GM12878 (cell line): Measurements from ENCODE around the gene TCERG1L. TPM values are rescaled to one million over a fixed set of nuclear protein-coding genes. Genes with fewer than 3 reads are reported as not detected.

Source experiments
- ATAC-seq: fragments of 200-7000 bp; cut with Tn5 transposase; 3 replicates; pipeline ENCODE4 v1.9.1; 2020; ENCODE audit warnings: mild to moderate bottlenecking, moderate library complexity
- BruUV-seq: library from RNA; stranded (reverse); fragments of 400-500 nt; replicated peaks from 2 replicates; lab custom pipeline; 2021; lab: Mats Ljungman, UMichigan
- CTCF ChIA-PET: fragments of 300-600 bp; sonication (Branson Sonifier 250); formaldehyde crosslinking; extraction: SDS; loops from one replicate; lab custom pipeline; 2021; ENCODE audit warnings: inconsistent platforms; lab: Yijun Ruan, JAX
- POLR2A ChIA-PET: fragments of 350-600 bp; formaldehyde crosslinking; extraction: SDS; loops from one replicate; lab custom pipeline; 2021; ENCODE audit warnings: inconsistent platforms; lab: Charles Lee
- RAD21 ChIA-PET: fragments of 300-600 bp; sonication (Branson Sonifier 250); formaldehyde crosslinking; loops from one replicate; lab custom pipeline; 2023; ENCODE audit warnings: antibody characterized with exemption; ENCODE audit not compliant: unreplicated experiment; lab: Charles Lee
- SMC1A ChIA-PET: fragments of 300-600 bp; sonication (Branson Sonifier 250); formaldehyde crosslinking; loops from one replicate; lab custom pipeline; 2023; ENCODE audit not compliant: unreplicated experiment, uncharacterized antibody; lab: Charles Lee
- DNase-seq: peaks from one replicate; pipeline ENCODE4 v3.0.0-alpha.2; 2011; ENCODE audit warnings: low read depth, low spot score
- FAIRE-seq: peaks from 3 replicates; lab custom pipeline; 2011; peaks lifted over from hg19 to GRCh38; lab: Jason Lieb, UNC
- H2AFZ ChIP-seq: 2 replicates; pipeline ENCODE4 v1.6.0; 2011; ENCODE audit warnings: low read depth, low read length, control low read depth; ENCODE audit not compliant: control insufficient read depth
- H3K27ac ChIP-seq: 2 replicates; pipeline ENCODE4 v1.5.1; 2011; ENCODE audit warnings: control low read depth; ENCODE audit not compliant: control insufficient read depth, insufficient read depth
- H3K27me3 ChIP-seq, 2 experiments: replicated peaks in 1 of 2; 2 replicates each; pipeline versions ENCODE4 v1.6.0 to v1.6.1; 2011; ENCODE audit warnings: low read length in 1 of 2; ENCODE audit not compliant: control insufficient read depth in 2 of 2, insufficient read depth in 2 of 2
- H3K36me3 ChIP-seq, 2 experiments: 2 replicates each; pipeline ENCODE4 v1.5.1; 2011; ENCODE audit warnings: low read length in 1 of 2; ENCODE audit not compliant: control insufficient read depth in 2 of 2, insufficient read depth in 2 of 2
- H3K4me1 ChIP-seq: 2 replicates; pipeline ENCODE4 v1.6.1; 2011; ENCODE audit warnings: mild to moderate bottlenecking, low read length, moderate library complexity, mixed read lengths; ENCODE audit not compliant: control insufficient read depth, insufficient read depth
- H3K4me2 ChIP-seq: 2 replicates; pipeline ENCODE4 v1.6.0; 2011; ENCODE audit warnings: control low read depth; ENCODE audit not compliant: control insufficient read depth, insufficient read depth
- H3K4me3 ChIP-seq: fragments of 200-600 bp; sonication (generic); 2 replicates; pipeline ENCODE4 v1.5.1; 2016
- H3K79me2 ChIP-seq: 2 replicates; pipeline ENCODE4 v1.6.0; 2011; ENCODE audit warnings: low read length; ENCODE audit not compliant: control insufficient read depth, insufficient read depth
- H3K9ac ChIP-seq: 2 replicates; pipeline ENCODE4 v1.8.0; 2011; ENCODE audit warnings: low read length, control low read depth, mixed read lengths; ENCODE audit not compliant: control insufficient read depth, insufficient read depth
- H3K9me3 ChIP-seq: replicated peaks from 3 replicates; pipeline ENCODE4 v1.5.1; 2011; ENCODE audit warnings: mild to moderate bottlenecking, low read length; ENCODE audit not compliant: control insufficient read depth, insufficient read depth
- H4K20me1 ChIP-seq: 2 replicates; pipeline ENCODE4 v1.6.0; 2011; ENCODE audit not compliant: control insufficient read depth, insufficient read depth
- BCL11A ChIP-seq: IDR thresholded peaks from 2 replicates; pipeline ENCODE4 v1.6.1; 2011; ENCODE audit warnings: low read depth, low read length
- BCL3 ChIP-seq: IDR thresholded peaks from 2 replicates; pipeline ENCODE4 v1.6.1; 2011; ENCODE audit warnings: borderline replicate concordance, low read depth, mild to moderate bottlenecking, moderate library complexity, low read length; ENCODE audit not compliant: insufficient read depth, poor library complexity, severe bottlenecking
- CHD2 ChIP-seq: IDR thresholded peaks from 2 replicates; pipeline ENCODE4 v1.6.1; 2011; ENCODE audit warnings: low read depth, low read length, improper control_type of control experiment, borderline replicate concordance
- CHD4 ChIP-seq: fragments of 200-600 bp; sonication (generic); IDR thresholded peaks from 2 replicates; pipeline ENCODE4 v1.6.1; 2016; ENCODE audit warnings: mild to moderate bottlenecking
- FOXM1 ChIP-seq: IDR thresholded peaks from 2 replicates; pipeline ENCODE4 v1.6.1; 2012; ENCODE audit warnings: low read depth, mild to moderate bottlenecking, inconsistent platforms, low read length, moderate library complexity
- IKZF1 ChIP-seq: fragments of 450-650 bp; conservative IDR thresholded peaks from 2 replicates; pipeline ENCODE4 v1.6.1; 2017; ENCODE audit warnings: antibody characterized with exemption, mild to moderate bottlenecking
- KLF5 ChIP-seq: fragments of 450-650 bp; IDR thresholded peaks from 2 replicates; pipeline ENCODE4 v1.6.1; 2014; ENCODE audit warnings: mild to moderate bottlenecking; ENCODE audit not compliant: partially characterized antibody
- LARP7 ChIP-seq: fragments of 450-650 bp; IDR thresholded peaks from 2 replicates; pipeline ENCODE4 v1.6.1; 2017; ENCODE audit warnings: mild to moderate bottlenecking
- NR2C1 ChIP-seq: fragments of 450-650 bp; IDR thresholded peaks from 2 replicates; pipeline ENCODE4 v1.6.1; 2017; ENCODE audit warnings: antibody characterized with exemption, mild to moderate bottlenecking, moderate library complexity
- PBX3 ChIP-seq: IDR thresholded peaks from 2 replicates; pipeline ENCODE4 v1.6.1; 2011; ENCODE audit warnings: mild to moderate bottlenecking, low read depth, low read length, moderate library complexity; ENCODE audit not compliant: insufficient replicate concordance
- ZBTB40 ChIP-seq: fragments of 450-650 bp; IDR thresholded peaks from 2 replicates; pipeline ENCODE4 v1.6.1; 2016; ENCODE audit warnings: mild to moderate bottlenecking, moderate library complexity, borderline replicate concordance
- ZNF274 ChIP-seq: IDR thresholded peaks from one replicate; pipeline ENCODE4 v1.8.0; 2011; ENCODE audit not compliant: insufficient read length, insufficient read depth
- ZSCAN29 ChIP-seq: fragments of 450-650 bp; IDR thresholded peaks from 2 replicates; pipeline ENCODE4 v1.6.1; 2017; ENCODE audit warnings: mild to moderate bottlenecking, moderate library complexity
- WGBS: methylation state at CpG from one replicate; pipeline ENCODE4 v1.1.6; 2016; ENCODE audit warnings: low lambda C conversion rate; ENCODE audit not compliant: insufficient replicate concordance, insufficient coverage; ENCODE audit errors: missing lambda C conversion rate; 5-methylcytosine and 5-hydroxymethylcytosine counted together
- in situ Hi-C: fragments of 300-500 bp; cut with MboI; formaldehyde crosslinking; loops from 9 replicates; pipeline ENCODE4 v1.14.3; 2018; ENCODE audit warnings: mixed read lengths
- intact Hi-C: fragments of 100-400 bp; cut with micrococcal nuclease; formaldehyde crosslinking; loops from one replicate; pipeline ENCODE4 v1.14.2; 2022; ENCODE audit not compliant: unreplicated experiment
- polyA plus RNA-seq, 11 experiments: library from polyadenylated mRNA; depleted of rRNA in 4 of 11; unstranded in 6 of 11; stranded (reverse) in 5 of 11; fragments of >200 nt; fragmentation: Nextera tagmentation in 4 of 11; fragmentation: Illumina TruSeq in 1 of 11; extraction: Ambion mirVana in 4 of 11; extraction: Trizol in 1 of 11; gene quantifications; 1 replicate in 1 of 11; 2 replicates in 10 of 11; pipeline versions ENCODE4 v1.2.1 to v1.2.3, GENCODE V29; 2011 to 2016; ENCODE audit warnings: inconsistent platforms in 2 of 11, missing spikeins in 2 of 11, low read depth in 1 of 11
- total RNA-seq, 4 experiments: library from RNA; depleted of rRNA in 3 of 4; stranded (reverse); fragments of >200 nt in 3 of 4; fragmentation: Illumina TruSeq in 1 of 4; extraction: Trizol in 1 of 4; gene quantifications; 2 replicates each; pipeline versions ENCODE4 v1.2.1 to v1.2.3, GENCODE V29; 2013 to 2021

TCERG1L gene
- total and polyA plus RNA-seq, 10 of the 15 experiments (the other 5 are each of a cell fraction or from before 2014, with no cell fraction given): not detected

GRCh38 chr10:131075218-131075770 lies 236.2 kb downstream of the TCERG1L start:
- no peak overlapping the region for H3K27ac ChIP-seq
- in situ Hi-C loops (no loop called here), intact Hi-C loops (no loop called here)
- DNase-seq: no peak
- H3K27me3 ChIP-seq: no peaks in the 10 kb centered on the region
- TF ChIP-seq ZSCAN29 (no peak), IKZF1 (no peak), LARP7 (no peak), BCL3 (no peak), ZNF274 (no peak), ZBTB40 (no peak), CHD2 (no peak), NR2C1 (no peak), KLF5 (no peak), PBX3 (no peak), BCL11A (no peak), FOXM1 (no peak), CHD4 (no peak)
- H3K9me3 ChIP-seq: no peaks in the 10 kb centered on the region; the same call in 1 of the 3 replicates
- WGBS: 54% methylated on average over 27 of the region's 27 CpGs
- H3K9ac ChIP-seq: no peak overlapping the region
- no peaks in the 10 kb centered on the region for H4K20me1 ChIP-seq
- ATAC-seq: no peak
- no peaks in the 10 kb centered on the region for H3K4me1 ChIP-seq
- no peak for FAIRE-seq
- H3K4me3 ChIP-seq: no peak overlapping the region
- ChIA-PET RAD21 (no interaction called here), POLR2A (no interaction called here), SMC1A (no interaction called here), CTCF (no interaction called here)
- no peaks in the 10 kb centered on the region for H3K36me3 ChIP-seq
- H3K4me2 ChIP-seq: no peak overlapping the region
- H3K79me2 ChIP-seq: no peaks in the 10 kb centered on the region
- no TSS peak for BruUV-seq
- H2AFZ ChIP-seq: no peak overlapping the region
